ENCODE data around the gene B4GALNT2. TPM values are rescaled to one million over a fixed set of nuclear protein-coding genes. Genes with fewer than 3 reads are reported as not detected.

The B4GALNT2 gene
- total RNA-seq, 1 donor from 2014 or later, result 0.07 TPM

GRCh38 chr17:49104511-49105074 lies 28.0 kb upstream of the B4GALNT2 start:
- H3K4me1 Mint-ChIP-seq (ENCODE audit: low read depth), result peaks cover 22% of the 10 kb centered on the region
- no peak for TF ChIP-seq CTCF (IDR thresholded peaks at IDR 0.05; ENCODE audit: unreplicated experiment)
- no peaks in the 10 kb centered on the region for H3K27me3 Mint-ChIP-seq
- H3K36me3 Mint-ChIP-seq (ENCODE audit: insufficient read depth), result no peaks in the 10 kb centered on the region
- no peaks in the 10 kb centered on the region for H3K9me3 Mint-ChIP-seq (ENCODE audit: low read depth)
- H3K4me3 Mint-ChIP-seq (ENCODE audit: low read depth), result no peak overlapping the region
- H3K27ac Mint-ChIP-seq, result no peak overlapping the region
- no peak for DNase-seq (ENCODE audit: low spot score, unreplicated experiment)

- H3K4me3 Mint-ChIP-seq (ENCODE audit: low read depth), result no peak overlapping the region
- no peak overlapping the region for H3K27ac Mint-ChIP-seq
Observed at GRCh38 chr17:49106321-49107210, 26.0 kb upstream of the B4GALNT2 start.

GRCh38 chr17:49107211-49107557 lies 25.4 kb upstream of the B4GALNT2 start:
- TF ChIP-seq CTCF (IDR thresholded peaks at IDR 0.05; ENCODE audit: unreplicated experiment), result no peak
- H3K9me3 Mint-ChIP-seq (ENCODE audit: low read depth), result no peaks in the 10 kb centered on the region
- H3K27me3 Mint-ChIP-seq, result no peaks in the 10 kb centered on the region
- no peak overlapping the region for H3K27ac Mint-ChIP-seq
- no peak for DNase-seq (ENCODE audit: low spot score, unreplicated experiment)
- H3K36me3 Mint-ChIP-seq (ENCODE audit: insufficient read depth), result no peaks in the 10 kb centered on the region
- H3K4me1 Mint-ChIP-seq (ENCODE audit: low read depth), result peaks cover 7% of the 10 kb centered on the region
- no peak overlapping the region for H3K4me3 Mint-ChIP-seq (ENCODE audit: low read depth)

More at GRCh38 chr17:49106321-49107210, 26.0 kb upstream of the B4GALNT2 start:
- DNase-seq (ENCODE audit: low spot score, unreplicated experiment), result no peak
- H3K36me3 Mint-ChIP-seq (ENCODE audit: insufficient read depth), result no peaks in the 10 kb centered on the region
- H3K4me1 Mint-ChIP-seq (ENCODE audit: low read depth), result peaks cover 11% of the 10 kb centered on the region
- no peaks in the 10 kb centered on the region for H3K9me3 Mint-ChIP-seq (ENCODE audit: low read depth)
- TF ChIP-seq CTCF (IDR thresholded peaks at IDR 0.05; ENCODE audit: unreplicated experiment), result no peak
- H3K27me3 Mint-ChIP-seq, result no peaks in the 10 kb centered on the region

- Mint-ChIP-seq H3K27ac (no peak overlapping the region), H3K27me3 (no peaks in the 10 kb centered on the region), H3K36me3 (ENCODE audit: insufficient read depth) (no peaks in the 10 kb centered on the region), H3K4me3 (ENCODE audit: low read depth) (no peak overlapping the region), H3K4me1 (ENCODE audit: low read depth) (peaks cover 7% of the 10 kb centered on the region), H3K9me3 (ENCODE audit: low read depth) (peaks cover 2% of the 10 kb centered on the region)
- no peak for TF ChIP-seq CTCF (IDR thresholded peaks at IDR 0.05; ENCODE audit: unreplicated experiment)
- no peak for DNase-seq (ENCODE audit: low spot score, unreplicated experiment)
Observed at GRCh38 chr17:49108318-49108717, 24.3 kb upstream of the B4GALNT2 start.

GRCh38 chr17:49110509-49110908 lies 22.1 kb upstream of the B4GALNT2 start:
- peaks cover 2% of the 10 kb centered on the region for H3K9me3 Mint-ChIP-seq (ENCODE audit: low read depth)
- no peak overlapping the region for H3K4me3 Mint-ChIP-seq (ENCODE audit: low read depth)
- H3K36me3 Mint-ChIP-seq (ENCODE audit: insufficient read depth), result no peaks in the 10 kb centered on the region
- no peak for DNase-seq (ENCODE audit: low spot score, unreplicated experiment)
- H3K4me1 Mint-ChIP-seq (ENCODE audit: low read depth), result peaks cover 7% of the 10 kb centered on the region
- no peak overlapping the region for H3K27ac Mint-ChIP-seq
- TF ChIP-seq CTCF (IDR thresholded peaks at IDR 0.05; ENCODE audit: unreplicated experiment), result no peak
- H3K27me3 Mint-ChIP-seq, result no peaks in the 10 kb centered on the region

Data from progenitor cell of endocrine pancreas (in vitro differentiated cells).